Measurements from ENCODE around the gene NUP210.
"Not testable (repeated sequence)": the region's sequence is repeated elsewhere in the genome, so short reads cannot be mapped to it uniquely, and the experiment has no call there.

The NUP210 gene

GRCh38 chr3:13406190-13406589 lies 13.9 kb downstream of the NUP210 start:
- DNase-seq (ENCODE audit: low read depth): no peak

GRCh38 chr3:13405614-13406013 lies 14.5 kb downstream of the NUP210 start:
- peak; percentile 30 for DNase-seq (ENCODE audit: low read depth)

- no peak for DNase-seq (ENCODE audit: low read depth)
These were observed 15.3 kb downstream of the NUP210 start for GRCh38 chr3:13404626-13405452.

GRCh38 chr3:13403847-13404246 lies 16.3 kb downstream of the NUP210 start:
- no peak for DNase-seq (ENCODE audit: low read depth)

GRCh38 chr3:13403213-13403819 lies 16.8 kb downstream of the NUP210 start:
- no peak for DNase-seq (ENCODE audit: low read depth)

- DNase-seq (ENCODE audit: low read depth): no peak
These were observed 19.0 kb downstream of the NUP210 start for GRCh38 chr3:13401149-13401548.

GRCh38 chr3:13400114-13400673 lies 19.9 kb downstream of the NUP210 start:
- no peak for DNase-seq (ENCODE audit: low read depth)

GRCh38 chr3:13399603-13400002 lies 20.5 kb downstream of the NUP210 start:
- DNase-seq (ENCODE audit: low read depth): no peak

GRCh38 chr3:13397316-13397715 lies 22.8 kb downstream of the NUP210 start:
- no peak for DNase-seq (ENCODE audit: low read depth)

GRCh38 chr3:13394363-13394762 lies 25.8 kb downstream of the NUP210 start:
- DNase-seq (ENCODE audit: low read depth): no peak

GRCh38 chr3:13393427-13394360 lies 26.4 kb downstream of the NUP210 start:
- no peak for DNase-seq (ENCODE audit: low read depth)

- no peak for DNase-seq (ENCODE audit: low read depth)
These were observed 28.8 kb downstream of the NUP210 start for GRCh38 chr3:13391308-13391707.

GRCh38 chr3:13389378-13389777 lies 30.7 kb downstream of the NUP210 start:
- no peak for DNase-seq (ENCODE audit: low read depth)

GRCh38 chr3:13388816-13389215 lies 31.3 kb downstream of the NUP210 start:
- no peak for DNase-seq (ENCODE audit: low read depth)

- peak; percentile 18 for DNase-seq (ENCODE audit: low read depth)
These were observed 34.7 kb downstream of the NUP210 start for GRCh38 chr3:13385373-13385965.

GRCh38 chr3:13380971-13381370 lies 39.2 kb downstream of the NUP210 start:
- DNase-seq (ENCODE audit: low read depth): peak; percentile 54

GRCh38 chr3:13379201-13379830 lies 40.8 kb downstream of the NUP210 start:
- peak; percentile 91 for DNase-seq (ENCODE audit: low read depth)

- peak; percentile 57 for DNase-seq (ENCODE audit: low read depth)
These were observed 42.0 kb downstream of the NUP210 start for GRCh38 chr3:13378155-13378554.

- DNase-seq (ENCODE audit: low read depth): not testable (repeated sequence)
These were observed 42.4 kb downstream of the NUP210 start for GRCh38 chr3:13377741-13378140.

- no peak for DNase-seq (ENCODE audit: low read depth)
These were observed 43.1 kb downstream of the NUP210 start for GRCh38 chr3:13377021-13377420.

- no peak for DNase-seq (ENCODE audit: low read depth)
These were observed 44.0 kb downstream of the NUP210 start for GRCh38 chr3:13376091-13376490.
